HEK293 (cell line): ENCODE data around the gene TP73.

Experiments used
- HOXC10 ChIP-seq: sonication (generic); formaldehyde crosslinking; IDR thresholded peaks from 2 replicates; pipeline ENCODE4 v1.8.1; 2023; ENCODE audit warnings: mild to moderate bottlenecking, missing genetic modification reagents
- KLF16 ChIP-seq: fragments of 450-650 bp; formaldehyde crosslinking; IDR thresholded peaks from 2 replicates; pipeline ENCODE4 v1.5.1; 2017; ENCODE audit warnings: missing biosample characterization, missing genetic modification characterization
- MEIS1 ChIP-seq: sonication (generic); formaldehyde crosslinking; IDR thresholded peaks from 2 replicates; pipeline ENCODE4 v1.8.1; 2022; ENCODE audit warnings: missing genetic modification reagents, mild to moderate bottlenecking, borderline replicate concordance
- YY1 ChIP-seq: fragments of 450-650 bp; formaldehyde crosslinking; IDR thresholded peaks from 2 replicates; pipeline ENCODE4 v1.5.1; 2018; ENCODE audit warnings: missing biosample characterization, missing genetic modification characterization
- YY2 ChIP-seq: fragments of 450-650 bp; formaldehyde crosslinking; IDR thresholded peaks from 2 replicates; pipeline ENCODE4 v1.5.1; 2016; ENCODE audit warnings: missing biosample characterization, missing genetic modification characterization
- ZNF133 ChIP-seq: fragments of 450-650 bp; formaldehyde crosslinking; IDR thresholded peaks from 2 replicates; pipeline ENCODE4 v1.5.1; 2016; ENCODE audit warnings: missing biosample characterization, missing genetic modification characterization
- ZNF24 ChIP-seq: fragments of 450-650 bp; formaldehyde crosslinking; IDR thresholded peaks from 2 replicates; pipeline ENCODE4 v1.5.1; 2016; ENCODE audit warnings: missing biosample characterization, missing genetic modification characterization
- ZNF777 ChIP-seq: fragments of 450-650 bp; formaldehyde crosslinking; IDR thresholded peaks from 2 replicates; pipeline ENCODE4 v1.5.1; 2017; ENCODE audit warnings: missing biosample characterization, missing genetic modification characterization, borderline replicate concordance
- TF ChIP-seq, protein P1 (sequence below): fragments of 450-650 bp; formaldehyde crosslinking; optimal IDR thresholded peaks from 2 replicates; pipeline ENCODE3; 2016; ENCODE audit warnings: missing biosample characterization, mild to moderate bottlenecking, missing genetic modification characterization
- TF ChIP-seq, protein P2 (sequence below): fragments of 450-650 bp; formaldehyde crosslinking; IDR thresholded peaks from 2 replicates; pipeline ENCODE4 v1.5.1; 2016; ENCODE audit warnings: missing biosample characterization, missing genetic modification characterization, borderline replicate concordance
- TF ChIP-seq, protein P3 (sequence below): fragments of 450-650 bp; formaldehyde crosslinking; IDR thresholded peaks from 2 replicates; pipeline ENCODE4 v1.5.1; 2016; ENCODE audit warnings: missing biosample characterization, missing genetic modification characterization
- TF ChIP-seq, protein P4 (sequence below): fragments of 450-650 bp; formaldehyde crosslinking; IDR thresholded peaks from 2 replicates; pipeline ENCODE4 v1.5.1; 2017; ENCODE audit warnings: missing biosample characterization, missing genetic modification characterization

DNA sequence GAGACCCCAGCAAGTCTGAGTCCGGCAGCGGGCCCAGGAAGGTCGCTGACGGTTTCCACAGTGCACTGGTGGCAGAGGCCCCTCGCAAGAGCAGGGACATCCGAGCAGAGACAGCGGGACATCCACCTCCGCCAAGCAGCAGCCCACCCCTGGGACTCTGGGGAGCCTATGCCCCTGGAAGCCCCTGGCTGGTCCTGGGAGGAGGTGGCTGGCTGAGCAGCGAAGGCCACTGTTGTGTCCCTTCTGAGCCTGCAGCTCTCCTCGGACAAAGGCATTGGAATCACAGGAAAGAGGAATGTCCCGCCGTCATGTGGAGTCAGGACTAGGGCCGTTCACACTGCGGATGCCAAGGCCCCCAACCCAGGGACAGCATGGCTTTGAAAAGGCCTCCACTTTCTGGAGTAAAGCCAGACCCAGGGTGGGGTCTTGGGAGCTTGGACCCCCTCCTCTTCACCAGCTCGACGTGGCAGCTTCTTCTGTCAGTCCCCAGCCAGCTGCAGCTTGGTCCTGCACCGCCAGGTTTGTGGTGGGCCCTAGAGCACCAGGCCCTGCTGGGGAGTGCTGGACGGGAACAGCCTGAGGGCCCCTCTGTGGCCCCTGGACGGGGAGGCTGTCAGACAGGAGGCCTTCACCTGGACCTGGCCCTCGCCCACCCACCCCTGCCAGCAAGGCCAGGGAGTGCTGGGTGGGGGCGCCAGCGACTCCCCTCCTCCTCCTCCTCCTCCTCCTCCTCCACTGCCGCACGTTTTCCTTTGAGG lies 42.4 kb upstream of the TP73 start:
- TF ChIP-seq, protein P1, sequence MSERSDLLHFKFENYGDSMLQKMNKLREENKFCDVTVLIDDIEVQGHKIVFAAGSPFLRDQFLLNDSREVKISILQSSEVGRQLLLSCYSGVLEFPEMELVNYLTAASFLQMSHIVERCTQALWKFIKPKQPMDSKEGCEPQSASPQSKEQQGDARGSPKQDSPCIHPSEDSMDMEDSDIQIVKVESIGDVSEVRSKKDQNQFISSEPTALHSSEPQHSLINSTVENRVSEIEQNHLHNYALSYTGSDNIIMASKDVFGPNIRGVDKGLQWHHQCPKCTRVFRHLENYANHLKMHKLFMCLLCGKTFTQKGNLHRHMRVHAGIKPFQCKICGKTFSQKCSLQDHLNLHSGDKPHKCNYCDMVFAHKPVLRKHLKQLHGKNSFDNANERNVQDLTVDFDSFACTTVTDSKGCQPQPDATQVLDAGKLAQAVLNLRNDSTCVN (tag by site-specific recombination), result no peak
- TF ChIP-seq, protein P2, sequence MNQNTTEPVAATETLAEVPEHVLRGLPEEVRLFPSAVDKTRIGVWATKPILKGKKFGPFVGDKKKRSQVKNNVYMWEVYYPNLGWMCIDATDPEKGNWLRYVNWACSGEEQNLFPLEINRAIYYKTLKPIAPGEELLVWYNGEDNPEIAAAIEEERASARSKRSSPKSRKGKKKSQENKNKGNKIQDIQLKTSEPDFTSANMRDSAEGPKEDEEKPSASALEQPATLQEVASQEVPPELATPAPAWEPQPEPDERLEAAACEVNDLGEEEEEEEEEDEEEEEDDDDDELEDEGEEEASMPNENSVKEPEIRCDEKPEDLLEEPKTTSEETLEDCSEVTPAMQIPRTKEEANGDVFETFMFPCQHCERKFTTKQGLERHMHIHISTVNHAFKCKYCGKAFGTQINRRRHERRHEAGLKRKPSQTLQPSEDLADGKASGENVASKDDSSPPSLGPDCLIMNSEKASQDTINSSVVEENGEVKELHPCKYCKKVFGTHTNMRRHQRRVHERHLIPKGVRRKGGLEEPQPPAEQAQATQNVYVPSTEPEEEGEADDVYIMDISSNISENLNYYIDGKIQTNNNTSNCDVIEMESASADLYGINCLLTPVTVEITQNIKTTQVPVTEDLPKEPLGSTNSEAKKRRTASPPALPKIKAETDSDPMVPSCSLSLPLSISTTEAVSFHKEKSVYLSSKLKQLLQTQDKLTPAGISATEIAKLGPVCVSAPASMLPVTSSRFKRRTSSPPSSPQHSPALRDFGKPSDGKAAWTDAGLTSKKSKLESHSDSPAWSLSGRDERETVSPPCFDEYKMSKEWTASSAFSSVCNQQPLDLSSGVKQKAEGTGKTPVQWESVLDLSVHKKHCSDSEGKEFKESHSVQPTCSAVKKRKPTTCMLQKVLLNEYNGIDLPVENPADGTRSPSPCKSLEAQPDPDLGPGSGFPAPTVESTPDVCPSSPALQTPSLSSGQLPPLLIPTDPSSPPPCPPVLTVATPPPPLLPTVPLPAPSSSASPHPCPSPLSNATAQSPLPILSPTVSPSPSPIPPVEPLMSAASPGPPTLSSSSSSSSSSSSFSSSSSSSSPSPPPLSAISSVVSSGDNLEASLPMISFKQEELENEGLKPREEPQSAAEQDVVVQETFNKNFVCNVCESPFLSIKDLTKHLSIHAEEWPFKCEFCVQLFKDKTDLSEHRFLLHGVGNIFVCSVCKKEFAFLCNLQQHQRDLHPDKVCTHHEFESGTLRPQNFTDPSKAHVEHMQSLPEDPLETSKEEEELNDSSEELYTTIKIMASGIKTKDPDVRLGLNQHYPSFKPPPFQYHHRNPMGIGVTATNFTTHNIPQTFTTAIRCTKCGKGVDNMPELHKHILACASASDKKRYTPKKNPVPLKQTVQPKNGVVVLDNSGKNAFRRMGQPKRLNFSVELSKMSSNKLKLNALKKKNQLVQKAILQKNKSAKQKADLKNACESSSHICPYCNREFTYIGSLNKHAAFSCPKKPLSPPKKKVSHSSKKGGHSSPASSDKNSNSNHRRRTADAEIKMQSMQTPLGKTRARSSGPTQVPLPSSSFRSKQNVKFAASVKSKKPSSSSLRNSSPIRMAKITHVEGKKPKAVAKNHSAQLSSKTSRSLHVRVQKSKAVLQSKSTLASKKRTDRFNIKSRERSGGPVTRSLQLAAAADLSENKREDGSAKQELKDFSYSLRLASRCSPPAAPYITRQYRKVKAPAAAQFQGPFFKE (tag by site-specific recombination), result no peak
- TF ChIP-seq MEIS1, result no peak
- TF ChIP-seq, protein P3, sequence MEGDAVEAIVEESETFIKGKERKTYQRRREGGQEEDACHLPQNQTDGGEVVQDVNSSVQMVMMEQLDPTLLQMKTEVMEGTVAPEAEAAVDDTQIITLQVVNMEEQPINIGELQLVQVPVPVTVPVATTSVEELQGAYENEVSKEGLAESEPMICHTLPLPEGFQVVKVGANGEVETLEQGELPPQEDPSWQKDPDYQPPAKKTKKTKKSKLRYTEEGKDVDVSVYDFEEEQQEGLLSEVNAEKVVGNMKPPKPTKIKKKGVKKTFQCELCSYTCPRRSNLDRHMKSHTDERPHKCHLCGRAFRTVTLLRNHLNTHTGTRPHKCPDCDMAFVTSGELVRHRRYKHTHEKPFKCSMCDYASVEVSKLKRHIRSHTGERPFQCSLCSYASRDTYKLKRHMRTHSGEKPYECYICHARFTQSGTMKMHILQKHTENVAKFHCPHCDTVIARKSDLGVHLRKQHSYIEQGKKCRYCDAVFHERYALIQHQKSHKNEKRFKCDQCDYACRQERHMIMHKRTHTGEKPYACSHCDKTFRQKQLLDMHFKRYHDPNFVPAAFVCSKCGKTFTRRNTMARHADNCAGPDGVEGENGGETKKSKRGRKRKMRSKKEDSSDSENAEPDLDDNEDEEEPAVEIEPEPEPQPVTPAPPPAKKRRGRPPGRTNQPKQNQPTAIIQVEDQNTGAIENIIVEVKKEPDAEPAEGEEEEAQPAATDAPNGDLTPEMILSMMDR (tag by site-specific recombination), result no peak
- no peak for TF ChIP-seq YY1 (tag by site-specific recombination)
- no peak for TF ChIP-seq KLF16 (tag by site-specific recombination)
- TF ChIP-seq, protein P4, sequence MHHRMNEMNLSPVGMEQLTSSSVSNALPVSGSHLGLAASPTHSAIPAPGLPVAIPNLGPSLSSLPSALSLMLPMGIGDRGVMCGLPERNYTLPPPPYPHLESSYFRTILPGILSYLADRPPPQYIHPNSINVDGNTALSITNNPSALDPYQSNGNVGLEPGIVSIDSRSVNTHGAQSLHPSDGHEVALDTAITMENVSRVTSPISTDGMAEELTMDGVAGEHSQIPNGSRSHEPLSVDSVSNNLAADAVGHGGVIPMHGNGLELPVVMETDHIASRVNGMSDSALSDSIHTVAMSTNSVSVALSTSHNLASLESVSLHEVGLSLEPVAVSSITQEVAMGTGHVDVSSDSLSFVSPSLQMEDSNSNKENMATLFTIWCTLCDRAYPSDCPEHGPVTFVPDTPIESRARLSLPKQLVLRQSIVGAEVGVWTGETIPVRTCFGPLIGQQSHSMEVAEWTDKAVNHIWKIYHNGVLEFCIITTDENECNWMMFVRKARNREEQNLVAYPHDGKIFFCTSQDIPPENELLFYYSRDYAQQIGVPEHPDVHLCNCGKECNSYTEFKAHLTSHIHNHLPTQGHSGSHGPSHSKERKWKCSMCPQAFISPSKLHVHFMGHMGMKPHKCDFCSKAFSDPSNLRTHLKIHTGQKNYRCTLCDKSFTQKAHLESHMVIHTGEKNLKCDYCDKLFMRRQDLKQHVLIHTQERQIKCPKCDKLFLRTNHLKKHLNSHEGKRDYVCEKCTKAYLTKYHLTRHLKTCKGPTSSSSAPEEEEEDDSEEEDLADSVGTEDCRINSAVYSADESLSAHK (tag by site-specific recombination), result no peak
- TF ChIP-seq ZNF133 (tag by site-specific recombination), result no peak
- no peak for TF ChIP-seq ZNF24 (tag by site-specific recombination)
- no peak for TF ChIP-seq ZNF777 (tag by site-specific recombination)
- TF ChIP-seq HOXC10 (CRISPR knock-in tag), result no peak
- TF ChIP-seq YY2 (tag by site-specific recombination), result no peak
